Activated CD8-positive, alpha-beta memory T cell treated with anti-CD3 and anti-CD28 coated beads for 48 hours (primary cell): ENCODE results near the gene ZER1.
"Not testable (repeated sequence)": the region's sequence is repeated elsewhere in the genome, so short reads cannot be mapped to it uniquely, and the experiment has no call there.

Experiments used
- DNase-seq, 3 experiments: peaks; one replicate each; pipeline ENCODE4 v3.0.0-alpha.2; 2020; ENCODE audit warnings: low read depth in 2 of 3, low spot score in 2 of 3

The ZER1 gene

GRCh38 chr9:128716581-128717254 lies 55.0 kb downstream of the ZER1 start:
- DNase-seq, result no peak

DNA sequence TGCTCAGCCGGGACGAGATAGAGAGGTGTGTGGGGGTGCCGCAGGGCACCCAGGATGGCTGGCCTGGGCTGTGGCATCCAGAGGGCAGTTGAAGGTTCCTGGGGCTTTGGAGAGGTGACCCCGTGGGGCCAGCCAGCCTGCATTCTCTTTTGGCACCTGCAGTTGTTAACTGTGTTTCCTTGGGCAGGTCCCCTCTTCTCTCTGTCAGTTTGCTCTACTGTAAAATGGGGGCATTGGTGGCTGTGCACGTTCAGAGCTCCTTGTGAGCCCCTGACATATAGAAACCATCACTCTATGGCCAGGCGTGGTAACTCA lies 56.3 kb downstream of the ZER1 start:
- DNase-seq, result no peak

- no peak for DNase-seq
These were observed 56.9 kb downstream of the ZER1 start for GRCh38 chr9:128714586-128715435.

DNA sequence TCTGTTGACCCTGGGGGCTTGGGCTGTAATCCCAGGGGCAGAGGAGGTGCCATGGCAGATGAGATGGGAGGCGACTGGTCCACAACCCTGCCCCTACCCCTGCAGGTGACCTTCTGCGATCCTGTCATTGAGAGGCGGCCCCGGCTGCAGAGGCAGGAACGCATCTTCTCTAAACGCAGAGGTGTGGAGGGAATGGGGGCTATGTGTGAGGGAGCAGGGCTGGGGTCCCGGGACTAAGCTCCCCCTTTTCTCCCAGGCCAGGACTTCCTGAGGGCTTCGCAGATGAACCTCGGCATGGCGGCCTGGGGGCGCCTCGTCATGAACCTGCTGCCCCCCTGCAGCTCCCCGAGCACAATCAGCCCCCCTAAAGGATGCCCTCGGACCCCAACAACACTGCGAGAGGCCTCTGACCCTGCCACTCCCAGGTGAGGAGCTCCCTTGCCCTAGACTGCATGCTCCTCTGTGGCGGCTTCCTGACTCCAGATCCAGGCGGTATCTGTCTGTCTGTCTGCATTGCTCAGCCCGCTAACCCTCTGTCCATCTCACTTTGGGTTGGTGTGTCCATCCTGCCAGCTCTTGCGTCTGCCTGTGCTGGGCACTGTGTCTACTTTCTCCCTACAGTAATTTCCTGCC lies 57.7 kb downstream of the ZER1 start:
- no peak for DNase-seq

DNA sequence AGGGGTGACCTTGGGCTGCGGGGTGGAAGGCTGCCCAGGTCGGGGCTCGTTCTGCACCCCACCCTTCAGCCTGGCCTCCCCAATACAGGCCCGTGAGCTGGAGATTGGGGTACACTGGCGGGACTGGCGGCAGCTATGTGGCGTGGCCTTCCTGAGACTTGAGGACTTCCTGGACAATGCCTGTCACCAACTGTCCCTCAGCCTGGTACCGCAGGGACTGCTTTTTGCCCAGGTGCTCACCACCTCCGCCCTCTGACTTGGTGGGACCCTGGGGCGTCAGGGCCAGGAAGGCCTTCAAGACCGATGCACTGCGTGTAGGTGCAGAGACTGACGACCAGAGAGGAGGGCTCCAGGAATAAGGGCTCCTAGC lies 58.3 kb downstream of the ZER1 start:
- DNase-seq, result no peak

DNA sequence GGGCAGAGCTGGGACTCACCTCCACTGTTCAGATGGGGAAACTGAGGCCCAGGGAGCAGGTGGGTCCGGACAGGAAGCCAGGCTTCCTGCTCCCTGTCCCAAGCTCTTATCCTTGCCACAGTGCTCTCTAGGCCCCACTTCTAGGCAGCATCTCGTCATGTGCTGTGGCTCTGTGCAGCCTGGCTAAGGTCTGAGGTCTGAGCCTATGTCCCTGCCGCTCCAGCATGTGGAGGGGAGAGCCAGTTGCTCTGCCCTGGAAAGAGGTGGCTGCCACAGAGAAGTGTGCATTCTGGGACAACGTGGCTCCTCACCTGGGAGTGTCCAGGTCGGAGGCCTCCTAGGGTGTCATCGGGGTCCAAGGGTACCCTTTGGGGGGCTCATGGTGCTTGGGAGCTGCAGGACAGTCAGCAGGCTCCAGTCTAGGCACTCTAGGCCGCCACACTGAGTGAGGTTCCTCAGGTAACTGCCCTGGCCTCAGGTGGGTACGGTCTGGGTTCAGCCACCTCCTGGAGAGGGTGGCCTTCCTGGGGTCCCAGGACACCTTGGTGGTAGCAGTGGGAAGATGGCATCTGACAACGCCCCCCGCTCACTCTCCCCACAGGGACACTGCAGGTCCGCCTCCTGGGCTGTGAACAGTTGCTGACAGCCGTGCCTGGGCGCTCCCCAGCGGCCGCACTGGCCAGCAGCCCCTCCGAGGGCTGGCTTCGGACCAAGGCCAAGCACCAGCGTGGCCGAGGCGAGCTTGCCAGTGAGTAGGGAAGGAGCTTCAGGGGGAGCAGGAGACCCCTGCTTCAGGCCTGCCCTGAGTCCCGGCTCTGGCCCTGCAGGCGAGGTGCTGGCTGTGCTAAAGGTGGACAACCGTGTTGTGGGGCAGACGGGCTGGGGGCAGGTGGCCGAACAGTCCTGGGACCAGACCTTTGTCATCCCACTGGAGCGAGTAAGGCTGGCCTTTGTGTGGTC lies 59.0 kb downstream of the ZER1 start:
- DNase-seq, result no peak

DNA sequence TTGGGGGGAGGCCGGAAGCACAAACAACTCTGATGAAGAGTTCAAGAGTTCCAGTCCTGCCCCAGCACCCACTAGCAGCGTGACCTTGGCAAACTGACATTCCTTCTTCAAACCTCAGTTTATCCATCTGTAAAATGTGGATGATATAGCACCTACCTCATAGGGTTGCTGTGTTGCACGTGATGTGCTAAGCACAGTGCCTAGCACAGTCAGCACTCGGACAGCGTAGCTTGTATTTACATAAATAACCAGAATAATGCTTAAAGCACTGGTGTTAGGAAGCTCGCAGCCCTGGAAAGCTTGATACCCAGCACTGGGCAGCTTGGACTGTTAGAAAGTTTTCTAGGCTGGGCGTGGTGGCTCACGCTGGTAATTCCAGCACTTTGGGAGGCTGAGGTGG lies 64.3 kb downstream of the ZER1 start:
- no peak for DNase-seq

DNA sequence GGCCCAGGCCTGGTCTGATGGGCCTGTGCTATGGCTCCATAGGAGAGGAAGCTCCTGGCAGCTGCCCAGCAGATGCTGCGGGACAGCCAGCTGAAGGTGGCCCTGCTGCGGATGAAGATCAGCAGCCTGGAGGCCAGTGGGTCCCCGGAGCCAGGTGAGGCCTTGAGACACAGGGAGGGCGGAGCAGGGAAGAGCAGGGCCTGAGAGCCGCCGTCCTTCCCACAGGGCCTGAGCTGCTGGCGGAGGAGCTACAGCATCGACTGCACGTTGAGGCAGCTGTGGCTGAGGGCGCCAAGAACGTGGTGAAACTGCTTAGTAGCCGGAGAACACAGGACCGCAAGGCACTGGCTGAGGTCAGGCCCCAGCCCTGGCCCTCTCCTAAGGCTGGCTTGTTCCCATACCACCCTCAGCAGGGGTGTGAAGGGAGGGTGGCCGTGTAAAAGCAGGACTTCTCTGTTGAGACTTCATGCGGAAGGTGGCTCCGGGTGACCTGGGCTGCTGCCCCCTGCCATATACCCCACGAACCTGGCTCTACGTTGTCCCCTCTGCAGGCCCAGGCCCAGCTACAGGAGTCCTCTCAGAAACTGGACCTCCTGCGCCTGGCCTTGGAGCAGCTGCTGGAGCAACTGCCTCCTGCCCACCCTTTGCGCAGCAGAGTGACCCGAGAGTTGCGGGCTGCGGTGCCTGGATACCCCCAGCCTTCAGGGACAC lies 64.9 kb downstream of the ZER1 start:
- no peak for DNase-seq

DNA sequence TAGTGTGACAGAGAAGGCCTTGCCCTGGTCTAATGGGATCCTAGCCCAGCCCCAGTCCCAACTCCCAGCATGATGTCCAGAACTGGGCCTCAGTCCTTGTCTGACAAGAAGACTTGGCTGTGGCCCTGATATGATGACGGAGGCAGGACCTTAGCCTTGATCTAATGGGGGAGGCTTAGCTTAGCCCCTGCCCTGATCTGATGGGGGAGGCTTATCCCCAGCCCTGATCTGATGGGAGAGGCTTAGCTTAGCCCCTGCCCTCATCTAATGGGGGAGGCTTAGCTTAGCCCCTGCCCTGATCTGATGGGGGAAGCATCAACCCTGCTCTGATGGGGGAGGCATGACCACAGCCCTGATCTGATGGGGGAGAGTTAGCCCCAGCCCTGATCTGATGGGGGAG lies 65.7 kb downstream of the ZER1 start:
- DNase-seq, result no peak

- DNase-seq, result no peak
These were observed 66.4 kb downstream of the ZER1 start for GRCh38 chr9:128705051-128705965.

- DNase-seq, result no peak
These were observed 67.4 kb downstream of the ZER1 start for GRCh38 chr9:128704356-128704670.

DNA sequence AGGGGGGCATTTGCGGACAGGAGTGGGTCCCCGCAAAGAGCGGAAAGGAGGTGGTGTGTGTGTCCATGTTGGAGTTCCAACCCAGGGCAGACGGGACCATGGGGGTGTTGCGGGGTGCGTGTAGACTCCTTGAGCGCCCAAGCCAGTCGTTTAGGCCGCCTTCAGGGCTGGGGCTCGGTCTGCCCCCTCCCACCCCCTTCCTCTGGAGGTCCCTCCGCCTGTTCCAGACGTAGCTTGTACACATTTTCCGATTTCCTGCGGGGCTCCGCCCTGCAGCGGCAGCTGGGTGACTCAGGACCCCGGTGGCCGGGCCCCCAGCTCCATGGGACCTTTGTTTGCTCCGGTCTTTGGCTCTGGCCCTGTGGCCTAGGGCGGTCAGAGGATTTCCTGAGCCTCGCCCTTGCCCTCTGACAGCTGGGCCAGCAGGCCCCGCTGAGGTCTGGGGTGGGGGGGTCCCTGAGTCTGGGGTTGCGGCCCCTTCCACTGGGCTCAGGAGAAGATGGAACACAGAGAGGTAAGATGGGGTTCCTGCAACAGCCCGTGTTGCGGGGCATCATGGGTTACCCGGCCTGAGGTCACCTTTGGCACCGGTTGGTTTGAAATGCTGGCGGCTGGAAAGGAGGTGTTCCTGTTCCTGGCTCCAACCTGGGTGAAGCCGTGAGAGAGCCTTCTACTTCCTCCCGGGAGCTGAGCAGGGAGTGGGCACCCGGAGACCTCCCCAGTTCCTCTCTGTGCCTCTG lies 67.9 kb downstream of the ZER1 start:
- DNase-seq, result no peak

DNA sequence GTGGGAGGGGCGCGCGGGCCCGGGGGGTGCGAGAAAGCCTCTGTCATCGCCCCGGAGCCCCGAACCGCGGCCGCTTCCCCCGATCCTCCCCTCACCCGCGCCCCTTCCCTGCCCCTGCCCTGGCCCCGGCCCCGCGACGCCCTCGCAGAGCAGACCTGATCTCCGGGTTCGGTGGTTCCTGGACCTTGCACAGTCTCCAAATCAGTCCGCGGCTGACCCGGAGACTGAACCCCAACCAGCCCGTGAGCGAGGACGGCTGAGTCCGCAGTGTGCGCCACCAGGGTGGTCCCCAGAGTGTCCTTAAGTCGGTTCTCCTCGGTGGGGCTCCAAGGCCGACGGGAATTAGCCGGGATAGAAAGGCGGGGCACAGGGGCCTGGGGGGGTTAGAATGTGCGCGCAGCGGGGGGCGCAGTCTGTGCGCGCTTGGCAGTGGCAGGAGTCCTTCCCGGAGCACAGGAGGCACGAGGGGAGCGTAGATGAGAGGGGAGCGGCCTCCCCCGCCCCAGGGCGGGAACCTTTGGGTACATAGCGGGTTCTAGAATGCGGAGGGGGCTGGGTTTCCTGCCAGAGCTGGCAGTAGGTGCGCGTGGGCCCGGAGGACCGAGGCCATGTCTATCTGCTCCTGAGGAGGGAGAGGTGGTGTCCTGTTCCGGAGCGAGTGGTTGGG lies 68.6 kb downstream of the ZER1 start:
- no peak for DNase-seq

GRCh38 chr9:128702445-128702948 lies 69.2 kb downstream of the ZER1 start, which contains the start of gene PKN3:
Gene PKN3 (plus strand): TSS chr9:128702503. CDS start chr9:128702916, 413 bp downstream.
- peak; percentile 78 to 97 (median 92) for DNase-seq

- no peak for DNase-seq
These were observed 70.4 kb downstream of the ZER1 start for GRCh38 chr9:128701227-128701854.

GRCh38 chr9:128699096-128699795 lies 72.5 kb downstream of the ZER1 start:
- not testable (repeated sequence) for DNase-seq
